ENCODE measurements around the gene TCOF1. TPM values are rescaled to one million over a fixed set of nuclear protein-coding genes. Genes with fewer than 3 reads are reported as not detected.
A peak's percentile ranks its signal among the peaks of the same experiment; 100 is the strongest.

TCOF1 gene
- total RNA-seq, 1 donor from 2014 or later, result 65.3 TPM

DNA sequence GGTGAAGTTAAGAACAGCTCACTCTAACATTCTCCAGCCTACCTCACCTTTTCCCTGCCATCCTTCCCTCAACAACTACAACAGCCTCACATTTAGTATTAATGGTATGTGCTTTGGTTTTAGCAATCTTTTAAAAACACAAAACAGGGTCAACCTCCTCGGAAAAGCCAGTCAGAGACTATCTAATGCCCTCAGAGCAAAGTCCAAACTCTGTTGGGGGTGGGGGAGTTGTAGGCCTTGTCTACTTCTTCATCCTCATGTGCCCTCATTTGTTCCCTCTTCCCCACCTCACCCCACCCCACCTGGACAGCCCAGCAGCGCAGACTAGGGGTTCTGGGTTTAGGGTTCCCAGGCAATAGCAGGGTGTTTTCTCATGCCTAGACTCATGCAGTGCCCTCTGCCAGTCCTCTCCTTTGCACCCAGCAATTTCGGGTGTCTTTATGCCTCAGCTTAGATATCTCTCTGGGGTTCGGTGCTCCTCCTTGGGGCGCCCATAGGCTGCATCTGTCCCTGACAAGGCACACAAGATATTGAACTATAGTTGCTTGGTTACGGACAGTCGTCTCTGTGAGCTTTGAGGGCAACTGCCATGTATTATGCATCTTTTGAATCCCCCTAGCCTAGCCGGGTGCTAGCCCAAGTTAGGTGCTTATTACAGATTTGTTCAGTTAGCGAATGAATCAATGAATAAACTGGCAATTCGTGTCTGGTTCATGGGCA is 762 bp upstream of the TCOF1 start:
- DNase-seq (ENCODE audit: extremely low spot score, unreplicated experiment), result no peak
- peak overlapping the region; percentile 67 for H3K27ac Mint-ChIP-seq
- H3K27me3 Mint-ChIP-seq, result peaks cover 4% of the 10 kb centered on the region
- no peaks in the 10 kb centered on the region for H3K9me3 Mint-ChIP-seq
- peaks cover 5% of the 10 kb centered on the region for H3K36me3 Mint-ChIP-seq
- TF ChIP-seq, protein P1, sequence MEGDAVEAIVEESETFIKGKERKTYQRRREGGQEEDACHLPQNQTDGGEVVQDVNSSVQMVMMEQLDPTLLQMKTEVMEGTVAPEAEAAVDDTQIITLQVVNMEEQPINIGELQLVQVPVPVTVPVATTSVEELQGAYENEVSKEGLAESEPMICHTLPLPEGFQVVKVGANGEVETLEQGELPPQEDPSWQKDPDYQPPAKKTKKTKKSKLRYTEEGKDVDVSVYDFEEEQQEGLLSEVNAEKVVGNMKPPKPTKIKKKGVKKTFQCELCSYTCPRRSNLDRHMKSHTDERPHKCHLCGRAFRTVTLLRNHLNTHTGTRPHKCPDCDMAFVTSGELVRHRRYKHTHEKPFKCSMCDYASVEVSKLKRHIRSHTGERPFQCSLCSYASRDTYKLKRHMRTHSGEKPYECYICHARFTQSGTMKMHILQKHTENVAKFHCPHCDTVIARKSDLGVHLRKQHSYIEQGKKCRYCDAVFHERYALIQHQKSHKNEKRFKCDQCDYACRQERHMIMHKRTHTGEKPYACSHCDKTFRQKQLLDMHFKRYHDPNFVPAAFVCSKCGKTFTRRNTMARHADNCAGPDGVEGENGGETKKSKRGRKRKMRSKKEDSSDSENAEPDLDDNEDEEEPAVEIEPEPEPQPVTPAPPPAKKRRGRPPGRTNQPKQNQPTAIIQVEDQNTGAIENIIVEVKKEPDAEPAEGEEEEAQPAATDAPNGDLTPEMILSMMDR (conservative IDR thresholded peaks at IDR 0.05), result no peak
- H3K4me3 Mint-ChIP-seq, result peak overlapping the region; percentile 93
- peaks cover 27% of the 10 kb centered on the region for H3K4me1 Mint-ChIP-seq (ENCODE audit: unreplicated experiment)

DNA sequence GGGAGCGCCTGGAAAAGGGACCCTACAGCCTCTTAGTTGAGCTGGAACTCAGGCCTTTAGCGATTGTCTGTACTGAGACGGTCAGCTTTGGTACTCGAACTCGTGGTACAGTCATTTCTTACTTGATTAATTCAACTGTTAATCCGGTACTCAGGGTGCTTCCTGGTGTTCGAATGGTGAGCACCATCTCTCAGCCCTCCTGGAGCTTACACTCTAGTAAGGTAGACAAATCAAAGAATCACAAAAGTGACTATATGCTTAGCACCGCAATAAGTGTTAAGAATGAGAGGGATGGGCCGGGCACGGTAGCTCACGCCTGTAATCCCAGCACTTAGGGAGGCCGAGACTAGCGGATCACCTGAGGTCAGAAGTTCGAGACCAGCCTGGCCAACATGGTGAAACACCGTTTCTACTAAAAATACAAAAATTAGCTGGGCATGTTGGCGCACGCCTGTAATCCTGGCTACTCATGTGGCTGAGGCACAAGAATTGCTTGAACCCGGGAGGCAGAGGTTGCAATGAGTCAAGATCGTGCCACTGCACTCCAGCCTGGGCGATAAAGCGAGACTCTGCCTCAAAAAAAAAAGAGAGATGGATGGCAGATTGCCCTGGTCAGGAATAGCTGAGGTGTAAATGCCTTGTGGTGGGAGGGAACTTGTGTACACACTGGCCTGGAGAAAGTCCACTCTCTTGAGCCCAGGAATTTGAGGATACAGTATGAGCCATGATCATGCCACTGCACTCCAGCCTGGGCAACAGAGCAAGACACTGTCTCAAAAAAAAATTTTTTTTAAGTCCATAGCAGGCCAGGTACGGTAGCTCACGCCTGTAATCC is 981 bp downstream of the TCOF1 start:
- H3K9me3 Mint-ChIP-seq, result no peaks in the 10 kb centered on the region
- peaks cover 23% of the 10 kb centered on the region for H3K4me1 Mint-ChIP-seq (ENCODE audit: unreplicated experiment)
- peak overlapping the region; percentile 93 for H3K4me3 Mint-ChIP-seq
- H3K27me3 Mint-ChIP-seq, result peaks cover 4% of the 10 kb centered on the region
- no peak for DNase-seq (ENCODE audit: extremely low spot score, unreplicated experiment)
- H3K36me3 Mint-ChIP-seq, result peaks cover 13% of the 10 kb centered on the region
- TF ChIP-seq, protein P1 (conservative IDR thresholded peaks at IDR 0.05), result no peak
- H3K27ac Mint-ChIP-seq, result peak overlapping the region; percentile 67

DNA sequence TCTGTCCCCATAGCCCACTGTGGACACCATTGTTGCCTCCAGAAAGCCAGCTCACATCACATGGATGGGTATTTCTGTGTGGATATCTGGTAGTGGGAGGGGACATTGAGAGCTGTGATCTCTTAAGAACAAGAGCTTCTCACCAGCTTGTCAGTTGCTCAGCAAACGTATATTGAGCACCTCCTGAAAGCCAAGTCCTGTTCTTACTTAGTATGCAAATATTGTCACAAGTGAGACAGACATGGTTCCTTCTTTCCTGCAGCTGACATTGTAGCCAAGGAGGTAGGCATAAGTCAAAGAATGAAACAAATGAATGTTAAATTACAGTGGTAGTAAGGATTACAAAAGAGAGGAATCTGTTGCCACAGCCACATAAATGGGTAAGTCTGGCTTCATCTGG is 3.8 kb downstream of the TCOF1 start:
- TF ChIP-seq, protein P1 (conservative IDR thresholded peaks at IDR 0.05), result no peak
- Mint-ChIP-seq H3K27ac (no peak overlapping the region), H3K36me3 (peaks cover 13% of the 10 kb centered on the region), H3K27me3 (no peaks in the 10 kb centered on the region), H3K4me3 (no peak overlapping the region), H3K4me1 (ENCODE audit: unreplicated experiment) (peaks cover 17% of the 10 kb centered on the region), H3K9me3 (no peaks in the 10 kb centered on the region)
- no peak for DNase-seq (ENCODE audit: extremely low spot score, unreplicated experiment)

DNA sequence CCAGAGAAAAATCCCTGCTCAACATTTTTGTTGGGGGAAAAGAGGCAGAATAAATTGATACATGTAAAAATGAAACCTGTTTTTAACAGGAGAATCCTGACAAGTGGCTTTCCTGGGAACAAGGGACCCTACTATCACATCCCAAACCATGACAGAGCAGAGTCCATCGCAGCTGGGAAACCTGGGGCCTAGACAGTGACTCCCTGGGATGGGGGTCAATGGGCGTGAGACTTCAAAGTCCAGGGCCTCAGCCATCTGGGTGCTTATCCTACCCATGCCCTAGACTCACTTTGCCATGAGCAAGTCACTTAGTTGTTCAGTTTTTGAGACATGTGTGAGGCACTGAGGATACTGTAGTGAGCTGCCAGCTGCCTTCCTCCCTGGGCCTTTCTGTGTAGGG is 5.7 kb downstream of the TCOF1 start:
- no peaks in the 10 kb centered on the region for H3K27me3 Mint-ChIP-seq
- H3K4me3 Mint-ChIP-seq, result no peak overlapping the region
- H3K9me3 Mint-ChIP-seq, result no peaks in the 10 kb centered on the region
- H3K4me1 Mint-ChIP-seq (ENCODE audit: unreplicated experiment), result peaks cover 7% of the 10 kb centered on the region
- no peak for DNase-seq (ENCODE audit: extremely low spot score, unreplicated experiment)
- H3K36me3 Mint-ChIP-seq, result peaks cover 13% of the 10 kb centered on the region
- TF ChIP-seq, protein P1 (conservative IDR thresholded peaks at IDR 0.05), result no peak
- H3K27ac Mint-ChIP-seq, result no peak overlapping the region

DNA sequence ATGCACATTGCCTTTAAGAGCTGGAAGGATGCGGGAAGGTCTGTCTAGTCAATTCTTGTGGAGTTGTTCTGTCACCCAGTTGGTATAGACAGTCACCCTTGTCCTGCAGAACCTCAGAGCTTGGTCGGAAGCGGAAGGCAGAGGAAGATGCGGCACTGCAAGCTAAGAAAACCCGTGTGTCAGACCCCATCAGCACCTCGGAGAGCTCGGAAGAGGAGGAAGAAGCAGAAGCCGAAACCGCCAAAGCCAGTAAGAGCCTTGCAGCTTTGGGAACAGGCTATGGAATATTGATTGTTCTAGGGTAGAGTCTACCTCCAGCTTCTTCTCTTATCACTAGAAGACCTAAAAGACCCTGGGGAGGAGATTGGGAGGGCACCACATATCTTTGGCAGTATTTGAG is 6.5 kb downstream of the TCOF1 start:
- Mint-ChIP-seq H3K27ac (no peak overlapping the region), H3K4me1 (ENCODE audit: unreplicated experiment) (peaks cover 7% of the 10 kb centered on the region), H3K9me3 (no peaks in the 10 kb centered on the region), H3K4me3 (no peak overlapping the region), H3K36me3 (peaks cover 13% of the 10 kb centered on the region), H3K27me3 (no peaks in the 10 kb centered on the region)
- no peak for DNase-seq (ENCODE audit: extremely low spot score, unreplicated experiment)
- TF ChIP-seq, protein P1 (conservative IDR thresholded peaks at IDR 0.05), result no peak

Measured in type B pancreatic cell (in vitro differentiated cells).